GM18951 (cell line): ENCODE measurements around the gene ANKMY1.

Experiments used
- POLR2A ChIP-seq: IDR thresholded peaks from 4 replicates; pipeline ENCODE4 v1.6.1; 2011; ENCODE audit warnings: mild to moderate bottlenecking; ENCODE audit not compliant: insufficient read length, insufficient read depth; ENCODE audit errors: extremely low read depth
- in situ Hi-C: fragments of 300-500 bp; cut with MboI; formaldehyde crosslinking; loops from one replicate; pipeline ENCODE4 v1.12.0; 2022; ENCODE audit warnings: low sequenced_read_pairs, mixed read lengths, inconsistent platforms; ENCODE audit not compliant: unreplicated experiment

ANKMY1 gene

GRCh38 chr2:240482141-240482540 is 75.6 kb downstream of the ANKMY1 start:
- in situ Hi-C loops, result no loop called here
- no peak for TF ChIP-seq POLR2A

- in situ Hi-C loops, result no loop called here
- no peak for TF ChIP-seq POLR2A
Measured at GRCh38 chr2:240481720-240482119, 76.1 kb downstream of the ANKMY1 start.

GRCh38 chr2:240480834-240481623 is 76.8 kb downstream of the ANKMY1 start:
- in situ Hi-C loops, result no loop called here
- TF ChIP-seq POLR2A, result no peak

GRCh38 chr2:240479111-240479501 is 78.7 kb downstream of the ANKMY1 start:
- no peak for TF ChIP-seq POLR2A

GRCh38 chr2:240478346-240479110 is 79.3 kb downstream of the ANKMY1 start:
- TF ChIP-seq POLR2A, result no peak
- in situ Hi-C loops, result no loop called here

More at GRCh38 chr2:240479111-240479501, 78.7 kb downstream of the ANKMY1 start:
- in situ Hi-C loops, result no loop called here

GRCh38 chr2:240477916-240478315 is 79.9 kb downstream of the ANKMY1 start:
- TF ChIP-seq POLR2A, result no peak
- in situ Hi-C loops, result no loop called here

- in situ Hi-C loops, result no loop called here
- TF ChIP-seq POLR2A, result no peak
Measured at GRCh38 chr2:240473211-240473610, 84.6 kb downstream of the ANKMY1 start.

GRCh38 chr2:240472078-240472790 is 85.6 kb downstream of the ANKMY1 start:
- in situ Hi-C loops, result no loop called here
- TF ChIP-seq POLR2A, result no peak

- in situ Hi-C loops, result no loop called here
- TF ChIP-seq POLR2A, result no peak
Measured at GRCh38 chr2:240469740-240470139, 88.0 kb downstream of the ANKMY1 start.

GRCh38 chr2:240469239-240469636 is 88.5 kb downstream of the ANKMY1 start:
- in situ Hi-C loops, result no loop called here
- TF ChIP-seq POLR2A, result no peak

GRCh38 chr2:240468303-240469238 is 89.2 kb downstream of the ANKMY1 start:
- in situ Hi-C loops, result no loop called here
- TF ChIP-seq POLR2A, result no peak

GRCh38 chr2:240467659-240468302 is 90.0 kb downstream of the ANKMY1 start:
- in situ Hi-C loops, result no loop called here
- TF ChIP-seq POLR2A, result no peak
